H1 (cell line): ENCODE measurements around the gene PIF1. TPM values are rescaled to one million over a fixed set of nuclear protein-coding genes. Genes with fewer than 3 reads are reported as not detected.

Experiments used
- ATF3 ChIP-seq: IDR thresholded peaks from 2 replicates; pipeline ENCODE4 v1.6.1; 2011; ENCODE audit warnings: low read depth, mild to moderate bottlenecking, low read length; ENCODE audit not compliant: insufficient read depth
- CEBPB ChIP-seq: IDR thresholded peaks from 2 replicates; pipeline ENCODE4 v1.6.1; 2012; ENCODE audit warnings: low read depth, low read length
- FOSL1 ChIP-seq: IDR thresholded peaks from 2 replicates; pipeline ENCODE4 v1.6.1; 2011; ENCODE audit warnings: mild to moderate bottlenecking, low read depth, low read length, moderate library complexity; ENCODE audit not compliant: insufficient read depth
- MAX ChIP-seq: IDR thresholded peaks from 2 replicates; pipeline ENCODE4 v1.6.1; 2012; ENCODE audit warnings: inconsistent platforms
- SAP30 ChIP-seq: fragments of 300-600 bp; sonication (generic); IDR thresholded peaks from 2 replicates; pipeline ENCODE4 v1.7.1; 2012; ENCODE audit warnings: low read length, moderate library complexity, mild to moderate bottlenecking, inconsistent platforms; ENCODE audit not compliant: insufficient read depth, insufficient replicate concordance
- TAF7 ChIP-seq: optimal IDR thresholded peaks from 2 replicates; pipeline ENCODE3; 2011; ENCODE audit warnings: low read depth, mild to moderate bottlenecking, inconsistent platforms, low read length, moderate library complexity, borderline replicate concordance
- polyA plus RNA-seq, 7 experiments: library from polyadenylated mRNA; depleted of rRNA in 3 of 7; stranded (reverse) in 5 of 7; unstranded in 2 of 7; fragments of >200 nt in 5 of 7; fragments of 200-250 nt in 2 of 7; gene quantifications; 1 replicate in 5 of 7; 2 replicates in 1 of 7; 4 replicates in 1 of 7; pipeline versions ENCODE4 v1.2.1 to v1.2.3, GENCODE V29; 2011 to 2013; ENCODE audit warnings: missing spikeins in 2 of 7, mixed read lengths in 2 of 7
- total RNA-seq: library from RNA; stranded (reverse); fragmentation: NEBNext Ultra II Directional; extraction: Animal tissue kit (Norgen Biotek cat#: 25700); gene quantifications from 2 replicates; pipeline ENCODE4 v1.2.1, GENCODE V29; 2021

PIF1 gene
- total and polyA plus RNA-seq, 2 of the 8 experiments (the other 6 are each of a cell fraction or from before 2014, with no cell fraction given): 73.3 to 138 TPM

- TF ChIP-seq TAF7: peak; percentile 88
- no peak for TF ChIP-seq ATF3
- TF ChIP-seq FOSL1: no peak
- TF ChIP-seq CEBPB: no peak
- TF ChIP-seq SAP30: no peak
- TF ChIP-seq MAX: peak; percentile 70
Measured at GRCh38 chr15:64825431-64826294, at the start of gene PIF1 (continued).
